GM23338 (cell line): ENCODE measurements around the gene SPRED2. TPM values are rescaled to one million over a fixed set of nuclear protein-coding genes. Genes with fewer than 3 reads are reported as not detected.
A peak's percentile ranks its signal among the peaks of the same experiment; 100 is the strongest.

Source experiments
- ATAC-seq: fragments of 200-7000 bp; cut with Tn5 transposase; 3 replicates; pipeline ENCODE4 v1.9.1; 2020
- DNase-seq: peaks from one replicate; pipeline ENCODE4 v3.0.0-alpha.2; 2015; ENCODE audit warnings: low spot score
- H2AFZ ChIP-seq: fragments of 200-600 bp; sonication (generic); 2 replicates; pipeline ENCODE4 v1.8.0; 2016; ENCODE audit warnings: antibody characterized with exemption, mild to moderate bottlenecking, moderate library complexity
- H3F3A ChIP-seq: fragments of 200-600 bp; sonication (generic); replicated peaks from 2 replicates; pipeline ENCODE4 v1.8.0; 2017; ENCODE audit warnings: antibody characterized with exemption, mixed run types, low read depth
- H3K27ac ChIP-seq: fragments of 200-600 bp; sonication (generic); 2 replicates; pipeline ENCODE4 v1.6.1; 2016; ENCODE audit warnings: low read depth
- H3K27me3 ChIP-seq: fragments of 200-600 bp; sonication (generic); 2 replicates; pipeline ENCODE4 v1.8.0; 2016; ENCODE audit warnings: mild to moderate bottlenecking, mixed run types, moderate library complexity; ENCODE audit not compliant: insufficient read depth
- H3K36me3 ChIP-seq: fragments of 200-600 bp; sonication (generic); 2 replicates; pipeline ENCODE4 v1.8.0; 2016; ENCODE audit warnings: mild to moderate bottlenecking; ENCODE audit not compliant: insufficient read depth
- H3K4me1 ChIP-seq: fragments of 200-600 bp; sonication (generic); 2 replicates; pipeline ENCODE4 v1.8.0; 2016; ENCODE audit warnings: mild to moderate bottlenecking, moderate library complexity; ENCODE audit not compliant: insufficient read depth
- H3K4me2 ChIP-seq: fragments of 200-600 bp; sonication (generic); 2 replicates; pipeline ENCODE4 v1.7.1; 2017; ENCODE audit warnings: mixed run types
- H3K4me3 ChIP-seq: fragments of 200-600 bp; sonication (generic); 2 replicates; pipeline ENCODE4 v1.6.1; 2016; ENCODE audit warnings: mixed run types
- H3K79me2 ChIP-seq: fragments of 200-600 bp; sonication (generic); replicated peaks from 2 replicates; pipeline ENCODE4 v1.8.0; 2017; ENCODE audit warnings: mild to moderate bottlenecking; ENCODE audit not compliant: insufficient read depth
- H3K9me2 ChIP-seq: fragments of 200-600 bp; sonication (generic); 2 replicates; pipeline ENCODE4 v1.8.0; 2017; ENCODE audit not compliant: insufficient read depth
- H4K20me1 ChIP-seq: fragments of 200-600 bp; sonication (generic); replicated peaks from 2 replicates; pipeline ENCODE4 v1.8.0; 2017; ENCODE audit warnings: mild to moderate bottlenecking; ENCODE audit not compliant: insufficient read depth
- H3K27ac Mint-ChIP-seq: 2 replicates; pipeline ENCODE4 v1.8.0; 2020; ENCODE audit warnings: inconsistent platforms, mild to moderate bottlenecking, moderate library complexity, mixed read lengths
- H3K27me3 Mint-ChIP-seq: 3 replicates; pipeline ENCODE4 v1.8.0; 2022; ENCODE audit warnings: low read depth, mild to moderate bottlenecking, moderate library complexity, mixed read lengths, inconsistent platforms; ENCODE audit not compliant: insufficient read depth, poor library complexity
- H3K36me3 Mint-ChIP-seq: 3 replicates; pipeline ENCODE4 v1.8.0; 2021; ENCODE audit warnings: low read depth, mild to moderate bottlenecking, inconsistent platforms, moderate library complexity, mixed read lengths
- H3K4me1 Mint-ChIP-seq: 3 replicates; pipeline ENCODE4 v1.8.0; 2020; ENCODE audit warnings: mild to moderate bottlenecking, inconsistent platforms, mixed read lengths
- H3K4me3 Mint-ChIP-seq: 3 replicates; pipeline ENCODE4 v1.8.0; 2021; ENCODE audit warnings: moderate library complexity, mild to moderate bottlenecking, inconsistent platforms, mixed read lengths
- H3K9me3 Mint-ChIP-seq: 3 replicates; pipeline ENCODE4 v1.8.0; 2020; ENCODE audit warnings: moderate library complexity, mild to moderate bottlenecking, inconsistent platforms, mixed read lengths
- CREB1 ChIP-seq: fragments of 250-450 bp; sonication (Bioruptor Pico); IDR thresholded peaks from 2 replicates; pipeline ENCODE4 v1.5.0; 2020; ENCODE audit warnings: low read depth, mild to moderate bottlenecking, moderate library complexity
- CTCF ChIP-seq, 2 experiments: fragments of 200-600 bp in 1 of 2; sonication (generic) in 1 of 2; conservative IDR thresholded peaks; 2 replicates each; pipeline versions ENCODE4 v1.5.1 to v1.6.1; 2016 to 2017; ENCODE audit warnings: antibody characterized with exemption in 2 of 2, low read depth in 2 of 2, mild to moderate bottlenecking in 2 of 2, moderate library complexity in 1 of 2
- ETS1 ChIP-seq: IDR thresholded peaks from 2 replicates; pipeline ENCODE4 v1.6.1; 2016; ENCODE audit warnings: antibody characterized with exemption
- EZH2 ChIP-seq: fragments of 200-600 bp; sonication (generic); IDR thresholded peaks from one replicate; pipeline ENCODE4 v1.8.0; 2017; ENCODE audit warnings: antibody characterized with exemption, mild to moderate bottlenecking, low read depth; ENCODE audit not compliant: unreplicated experiment
- EZH2phosphoT487 ChIP-seq: fragments of 200-600 bp; sonication (generic); IDR thresholded peaks from one replicate; pipeline ENCODE4 v1.8.1; 2018; ENCODE audit warnings: antibody characterized with exemption; ENCODE audit not compliant: unreplicated experiment
- JUNB ChIP-seq: IDR thresholded peaks from one replicate; pipeline ENCODE4 v1.6.1; 2016; ENCODE audit warnings: antibody characterized with exemption; ENCODE audit not compliant: unreplicated experiment
- NANOG ChIP-seq: IDR thresholded peaks from 2 replicates; pipeline ENCODE4 v1.6.1; 2016; ENCODE audit warnings: antibody characterized with exemption, borderline replicate concordance
- POLR2AphosphoS5 ChIP-seq: IDR thresholded peaks from 2 replicates; pipeline ENCODE4 v1.6.1; 2016; ENCODE audit warnings: antibody characterized with exemption, low read depth
- REST ChIP-seq: IDR thresholded peaks from one replicate; pipeline ENCODE4 v1.6.1; 2018; ENCODE audit warnings: antibody characterized with exemption; ENCODE audit not compliant: unreplicated experiment
- STAT1 ChIP-seq: IDR thresholded peaks from one replicate; pipeline ENCODE4 v1.6.1; 2016; ENCODE audit warnings: antibody characterized with exemption; ENCODE audit not compliant: unreplicated experiment
- ZNF114 ChIP-seq: fragments of 250-450 bp; sonication (Bioruptor Pico); IDR thresholded peaks from 2 replicates; pipeline ENCODE4 v1.5.0; 2020; ENCODE audit warnings: mild to moderate bottlenecking, moderate library complexity
- ZNF331 ChIP-seq: fragments of 250-450 bp; sonication (Bioruptor Pico); IDR thresholded peaks from 2 replicates; pipeline ENCODE4 v1.5.0; 2020; ENCODE audit warnings: low read depth, mild to moderate bottlenecking, moderate library complexity
- polyA plus RNA-seq: library from polyadenylated mRNA; unstranded; fragments of >200 nt; fragmentation: Nextera tagmentation; extraction: Ambion mirVana; gene quantifications from 2 replicates; pipeline ENCODE4 v1.2.1, GENCODE V29; 2016
- total RNA-seq: library from RNA; depleted of rRNA; stranded (reverse); fragments of >200 nt; shearing (Covaris generic); gene quantifications from 2 replicates; pipeline ENCODE4 v1.2.3, GENCODE V29; 2014

Gene SPRED2
- total and polyA plus RNA-seq, 2 experiments from 2014 or later: 8.7 to 13.0 TPM

DNA sequence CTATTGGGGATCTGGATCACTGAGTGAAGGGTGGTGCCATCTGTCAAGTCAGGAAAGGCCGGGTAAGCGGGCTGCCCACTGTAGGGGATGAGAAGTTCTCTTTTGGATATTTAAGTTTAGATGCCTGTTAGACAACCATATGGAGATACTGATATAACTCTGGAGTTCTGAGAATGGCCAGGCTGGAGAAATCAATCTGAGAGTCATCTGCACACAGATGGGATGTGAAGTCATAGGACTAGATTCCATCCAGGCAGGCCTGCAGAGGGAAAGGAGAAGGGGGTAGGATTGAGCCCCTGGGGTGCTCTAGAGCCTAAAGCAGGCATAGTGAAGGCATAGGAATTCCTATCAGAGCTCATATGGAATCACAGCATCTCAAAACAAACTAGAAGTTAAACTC is 30.1 kb downstream of the SPRED2 start:
- DNase-seq (no peak), ATAC-seq (peak; percentile 40)
- Histone ChIP-seq H3K36me3 (no peaks in the 10 kb centered on the region), H3K4me3 (no peak overlapping the region), H3K79me2 (peaks cover 62% of the 10 kb centered on the region), H3K9me2 (no peaks in the 10 kb centered on the region), H3K27me3 (no peaks in the 10 kb centered on the region), H3K4me2 (no peak overlapping the region), H4K20me1 (peaks cover 61% of the 10 kb centered on the region), H3F3A (no peaks in the 10 kb centered on the region), H3K27ac (no peak overlapping the region), H2AFZ (no peak overlapping the region), H3K4me1 (peaks cover 28% of the 10 kb centered on the region)
- TF ChIP-seq ZNF331 (CRISPR knock-in tag): no peak
- TF ChIP-seq CREB1: no peak
- no peak for TF ChIP-seq EZH2phosphoT487
- no peak for TF ChIP-seq REST
- TF ChIP-seq ETS1: no peak
- no peak for TF ChIP-seq EZH2
- TF ChIP-seq ZNF114 (CRISPR knock-in tag): no peak
- H3K4me3 Mint-ChIP-seq: no peak overlapping the region
- H3K36me3 Mint-ChIP-seq: no peaks in the 10 kb centered on the region
- H3K9me3 Mint-ChIP-seq: no peaks in the 10 kb centered on the region
- H3K4me1 Mint-ChIP-seq: peaks cover 37% of the 10 kb centered on the region
- no peak overlapping the region; the same call in 1 of the 2 replicates for H3K27ac Mint-ChIP-seq
- peaks cover 5% of the 10 kb centered on the region for H3K27me3 Mint-ChIP-seq

DNA sequence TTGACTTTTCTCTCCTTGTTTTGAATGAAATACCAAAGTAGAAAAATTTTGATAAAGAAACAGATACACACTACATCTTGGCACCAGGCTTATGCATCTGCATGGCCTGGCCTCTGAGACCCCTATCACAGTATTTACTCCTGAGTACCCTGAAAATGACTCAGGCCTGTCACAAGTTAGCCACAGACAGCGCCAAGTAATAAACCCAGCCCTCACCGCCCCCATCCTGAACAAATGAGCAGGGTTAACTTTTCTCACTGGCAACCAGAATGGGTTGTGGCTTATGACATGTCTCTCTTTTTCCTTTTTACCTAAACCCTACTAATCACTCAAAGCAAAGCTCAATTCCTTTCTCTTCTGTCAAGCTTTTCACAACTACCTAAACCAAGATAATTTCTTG is 35.3 kb downstream of the SPRED2 start:
- no peaks in the 10 kb centered on the region for H3K9me3 Mint-ChIP-seq
- Histone ChIP-seq H3K27me3 (no peaks in the 10 kb centered on the region), H3K27ac (no peak overlapping the region), H4K20me1 (peaks cover 44% of the 10 kb centered on the region), H3K9me2 (no peaks in the 10 kb centered on the region), H3K4me3 (no peak overlapping the region), H3K4me2 (no peak overlapping the region), H3K36me3 (no peaks in the 10 kb centered on the region), H2AFZ (no peak overlapping the region), H3F3A (no peaks in the 10 kb centered on the region), H3K79me2 (peaks cover 57% of the 10 kb centered on the region), H3K4me1 (peaks cover 16% of the 10 kb centered on the region)
- H3K36me3 Mint-ChIP-seq: no peaks in the 10 kb centered on the region
- ATAC-seq (no peak), DNase-seq (no peak)
- H3K27ac Mint-ChIP-seq: no peak overlapping the region
- H3K4me3 Mint-ChIP-seq: no peak overlapping the region
- H3K27me3 Mint-ChIP-seq: peaks cover 2% of the 10 kb centered on the region
- peaks cover 35% of the 10 kb centered on the region for H3K4me1 Mint-ChIP-seq
- TF ChIP-seq NANOG: no peak
- no peak for TF ChIP-seq ZNF331 (CRISPR knock-in tag)
- no peak for TF ChIP-seq ETS1
- TF ChIP-seq ZNF114 (CRISPR knock-in tag): no peak
- TF ChIP-seq CREB1: no peak
- no peak for TF ChIP-seq JUNB
- TF ChIP-seq EZH2: no peak
- no peak for TF ChIP-seq EZH2phosphoT487
- TF ChIP-seq REST: no peak
- no peak for TF ChIP-seq CTCF (conservative IDR thresholded peaks at IDR 0.05; ENCODE audit: low read depth in 2 of 2)
- TF ChIP-seq STAT1: no peak
- no peak for TF ChIP-seq POLR2AphosphoS5
